ENCODE data around the gene NFIX.

GRCh38 chr19:13133241-13133870, 138.1 kb downstream of the NFIX start:
- TF ChIP-seq, protein P1, sequence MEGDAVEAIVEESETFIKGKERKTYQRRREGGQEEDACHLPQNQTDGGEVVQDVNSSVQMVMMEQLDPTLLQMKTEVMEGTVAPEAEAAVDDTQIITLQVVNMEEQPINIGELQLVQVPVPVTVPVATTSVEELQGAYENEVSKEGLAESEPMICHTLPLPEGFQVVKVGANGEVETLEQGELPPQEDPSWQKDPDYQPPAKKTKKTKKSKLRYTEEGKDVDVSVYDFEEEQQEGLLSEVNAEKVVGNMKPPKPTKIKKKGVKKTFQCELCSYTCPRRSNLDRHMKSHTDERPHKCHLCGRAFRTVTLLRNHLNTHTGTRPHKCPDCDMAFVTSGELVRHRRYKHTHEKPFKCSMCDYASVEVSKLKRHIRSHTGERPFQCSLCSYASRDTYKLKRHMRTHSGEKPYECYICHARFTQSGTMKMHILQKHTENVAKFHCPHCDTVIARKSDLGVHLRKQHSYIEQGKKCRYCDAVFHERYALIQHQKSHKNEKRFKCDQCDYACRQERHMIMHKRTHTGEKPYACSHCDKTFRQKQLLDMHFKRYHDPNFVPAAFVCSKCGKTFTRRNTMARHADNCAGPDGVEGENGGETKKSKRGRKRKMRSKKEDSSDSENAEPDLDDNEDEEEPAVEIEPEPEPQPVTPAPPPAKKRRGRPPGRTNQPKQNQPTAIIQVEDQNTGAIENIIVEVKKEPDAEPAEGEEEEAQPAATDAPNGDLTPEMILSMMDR (IDR thresholded peaks at IDR 0.05): no peak
- TF ChIP-seq POLR2A (IDR thresholded peaks at IDR 0.05): no peak

Measured in ovary (tissue), 3 donors.